ENCODE measurements around the gene OR51M1.

OR51M1 gene

GRCh38 chr11:5394091-5394490, 10.5 kb downstream of the OR51M1 start:
- DNase-seq: no peak

- DNase-seq: no peak
Observed at GRCh38 chr11:5398936-5399335, 15.3 kb downstream of the OR51M1 start.

GRCh38 chr11:5405173-5405572, 21.6 kb downstream of the OR51M1 start:
- no peak for DNase-seq

GRCh38 chr11:5420993-5421392, 37.4 kb downstream of the OR51M1 start:
- DNase-seq: no peak

GRCh38 chr11:5421811-5422210, 38.2 kb downstream of the OR51M1 start, which contains the start of gene OR51Q1:
OR51Q1 (plus strand) TSS chr11:5422111; CDS start chr11:5422201, 90 bp downstream.
- no peak for DNase-seq

- no peak for DNase-seq
Observed at GRCh38 chr11:5423131-5423530, 39.5 kb downstream of the OR51M1 start.

- DNase-seq: no peak
Observed at GRCh38 chr11:5441414-5441813, 57.8 kb downstream of the OR51M1 start, which contains the start of gene OR51I1. OR51I1 (minus strand) TSS chr11:5441514; CDS start chr11:5441514, 0 bp downstream.
